ENCODE results near the gene CTSW.
"Not testable (repeated sequence)": the region's sequence is repeated elsewhere in the genome, so short reads cannot be mapped to it uniquely, and the experiment has no call there.

The CTSW gene

DNA sequence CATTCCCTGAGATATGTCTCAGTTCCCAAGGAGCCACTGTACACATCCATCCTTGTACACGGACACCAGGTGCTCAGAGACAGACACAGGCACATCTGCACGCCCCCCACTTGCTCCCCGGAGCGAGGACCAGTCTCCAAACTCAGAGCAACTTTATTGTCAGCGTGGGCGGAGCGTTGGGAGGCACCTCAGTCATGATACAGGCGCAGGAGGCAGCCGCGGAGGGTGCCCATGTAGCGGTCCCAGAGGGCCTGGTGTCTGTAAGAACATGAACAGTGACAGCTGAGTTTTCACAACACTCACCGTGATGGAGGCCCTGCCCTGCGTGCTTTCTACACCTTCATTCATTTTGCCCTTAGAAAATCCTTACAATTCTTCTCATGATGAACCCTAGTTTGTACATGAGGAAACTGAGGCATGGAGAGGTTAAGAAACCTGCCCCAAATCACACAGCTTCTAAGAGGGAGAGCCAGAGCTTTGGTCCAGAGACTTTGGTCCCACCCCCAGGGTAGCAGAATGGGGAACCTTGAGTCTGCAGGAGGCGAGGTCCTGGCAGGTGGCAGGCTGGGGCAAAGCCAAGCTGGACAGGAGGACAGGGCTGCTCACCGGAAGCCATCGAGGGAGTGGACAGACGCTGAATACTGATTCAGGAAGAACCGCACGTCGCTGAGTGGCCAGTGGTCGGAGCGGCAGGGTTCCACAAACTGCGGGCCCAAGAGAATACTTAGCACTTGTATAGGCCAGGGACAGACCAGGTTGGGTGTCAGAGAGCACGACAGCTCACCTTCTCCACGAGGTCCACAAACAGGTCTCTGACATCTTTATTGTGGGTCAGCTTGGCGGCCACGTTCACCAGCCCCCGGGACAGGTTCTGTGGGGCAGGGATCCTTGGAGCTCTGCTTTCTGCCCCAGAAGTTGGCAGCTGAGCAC, 4.4 kb downstream of the CTSW start:
- in situ Hi-C loops (cut with MboI; ENCODE audit: low sequenced_read_pairs), result no loop called here

DNA sequence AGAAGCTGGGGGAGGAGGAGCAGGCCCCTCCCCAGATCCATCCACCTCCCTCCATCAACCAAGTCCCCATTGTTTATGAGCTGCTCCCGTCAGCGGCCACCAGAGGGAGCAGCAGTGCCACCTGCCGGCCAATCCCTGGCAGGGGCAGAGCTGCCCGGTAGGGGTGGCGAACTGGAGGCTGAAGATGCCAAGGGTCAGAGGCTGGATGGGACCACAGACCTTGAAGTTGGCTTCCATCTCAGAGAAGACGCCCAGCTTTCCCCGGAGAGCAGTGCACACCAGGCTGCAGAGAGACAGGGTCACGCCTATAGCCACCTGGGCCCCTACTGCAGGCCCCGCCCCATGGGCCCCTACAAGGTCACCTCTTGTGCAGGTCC, 5.1 kb downstream of the CTSW start:
- in situ Hi-C loops (cut with MboI; ENCODE audit: low sequenced_read_pairs), result no loop called here

DNA sequence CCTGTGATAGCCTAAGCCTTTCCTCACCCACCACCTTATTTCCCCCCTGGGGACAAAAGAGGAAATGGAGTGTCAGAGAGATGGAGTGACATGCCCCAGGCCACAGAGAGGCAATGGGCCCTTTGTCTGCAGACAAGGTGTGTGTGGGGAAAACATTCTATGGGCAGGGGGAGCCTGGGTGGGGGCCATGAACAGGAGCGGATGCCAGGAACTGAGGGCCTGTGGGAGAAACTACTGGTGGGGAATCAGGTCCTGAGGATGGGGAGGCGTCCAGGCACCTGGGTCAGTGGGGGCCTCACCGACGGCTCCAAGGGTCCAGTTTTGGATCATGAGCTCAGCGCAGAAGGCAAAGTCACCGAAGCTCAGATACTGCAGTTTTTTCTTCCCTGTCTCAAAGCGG, 5.6 kb downstream of the CTSW start:
- in situ Hi-C loops (cut with MboI; ENCODE audit: low sequenced_read_pairs), result no loop called here

DNA sequence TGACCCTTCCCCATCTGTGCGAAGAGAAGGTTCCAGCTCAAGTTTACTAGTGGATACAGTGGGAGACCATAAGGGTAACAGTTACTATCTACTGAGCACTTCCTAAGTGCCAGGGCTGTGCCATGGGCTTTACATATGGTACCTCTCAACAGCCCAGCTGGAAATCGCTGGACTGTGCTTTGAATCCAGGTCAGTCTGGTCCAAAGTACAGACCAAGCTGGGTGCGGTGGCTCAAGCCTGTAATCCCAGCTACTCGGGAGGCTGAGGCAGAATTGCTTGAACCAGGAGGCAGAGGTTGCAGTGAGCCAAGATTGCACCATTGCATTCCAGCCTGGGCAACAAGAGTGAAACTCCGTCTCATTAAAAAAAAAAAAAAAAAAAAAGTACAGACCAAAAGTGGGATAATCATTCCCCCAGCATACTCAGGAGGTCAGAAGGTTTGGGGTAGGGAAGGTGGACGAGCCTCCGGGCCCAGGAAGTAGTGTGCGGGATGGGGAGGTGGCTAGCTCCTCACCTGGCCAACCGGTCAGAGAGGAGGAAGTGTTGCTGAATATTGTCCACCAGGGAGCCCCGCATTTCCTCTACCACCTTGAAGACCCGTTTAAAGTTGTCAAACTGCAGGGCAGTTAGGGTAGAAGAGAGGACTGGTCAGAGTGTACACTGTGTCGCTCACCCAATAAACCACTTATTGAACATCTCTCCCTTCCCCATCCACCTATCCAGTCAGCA, 6.3 kb downstream of the CTSW start:
- in situ Hi-C loops (cut with MboI; ENCODE audit: low sequenced_read_pairs), result no loop called here

DNA sequence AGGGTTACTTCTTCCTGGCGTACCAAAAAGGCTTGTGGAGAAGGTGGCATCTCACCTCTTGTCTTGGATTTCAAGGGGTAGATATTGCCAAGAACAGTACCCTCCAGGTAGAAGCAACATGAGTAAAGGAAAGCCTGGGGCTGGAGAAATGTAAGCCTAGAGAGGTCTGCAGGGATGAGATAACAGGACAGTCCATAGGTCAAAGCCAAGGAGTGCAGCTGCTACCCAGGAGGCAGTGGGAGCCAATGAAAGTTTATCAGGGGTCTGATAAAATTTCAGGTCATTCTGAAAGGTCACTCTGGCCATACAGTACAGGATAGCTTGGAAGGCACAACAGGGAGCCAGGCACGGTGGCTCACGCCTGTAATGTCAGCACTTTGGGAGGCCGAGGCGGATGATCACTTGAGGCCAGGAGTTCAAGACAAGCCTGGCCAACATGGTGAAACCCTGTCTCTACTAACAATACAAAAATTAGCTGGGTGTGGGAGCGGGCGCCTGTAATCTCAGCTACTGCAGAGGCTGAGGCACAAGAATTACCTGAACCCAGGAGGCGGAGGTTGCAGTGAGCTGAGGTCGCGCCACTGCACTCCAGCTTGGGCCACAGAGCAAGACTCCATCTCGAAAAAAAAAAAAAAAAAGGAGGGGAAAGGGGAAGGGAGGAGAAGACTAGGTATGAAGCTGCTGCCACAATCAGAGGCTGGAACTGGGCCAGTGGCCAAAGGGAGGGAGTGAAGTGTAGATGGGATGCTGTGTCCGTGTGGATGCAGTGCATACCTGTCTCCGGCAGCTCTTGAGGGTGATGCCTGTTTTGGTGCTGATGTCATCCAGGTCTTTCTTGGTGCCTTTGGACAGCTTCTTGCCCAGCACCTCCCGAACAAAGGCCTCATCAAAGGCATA, 7.4 kb downstream of the CTSW start:
- in situ Hi-C loops (cut with MboI; ENCODE audit: low sequenced_read_pairs), result no loop called here

DNA sequence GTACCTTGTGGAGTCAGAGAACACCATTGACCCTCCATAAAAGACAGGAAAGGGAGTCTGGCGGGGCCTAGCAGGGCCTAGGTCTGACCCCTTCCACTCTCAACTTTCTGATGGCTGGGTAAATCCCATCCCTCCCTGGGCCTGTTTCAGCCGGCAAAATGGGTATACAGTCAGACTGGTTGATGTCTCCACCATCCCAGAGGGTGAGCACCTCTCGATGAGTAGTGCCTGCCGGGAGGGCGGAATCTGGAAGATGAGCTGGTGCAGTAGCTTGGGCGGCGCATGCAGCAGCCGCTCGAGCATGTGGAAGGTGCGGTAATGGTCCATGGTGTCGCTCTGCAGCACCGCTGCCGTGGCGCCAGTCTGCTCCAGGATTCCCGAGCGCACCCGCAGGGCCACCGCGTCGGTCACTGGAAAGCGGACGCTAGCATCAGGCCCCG, 8.1 kb downstream of the CTSW start:
- in situ Hi-C loops (cut with MboI; ENCODE audit: low sequenced_read_pairs), result no loop called here

DNA sequence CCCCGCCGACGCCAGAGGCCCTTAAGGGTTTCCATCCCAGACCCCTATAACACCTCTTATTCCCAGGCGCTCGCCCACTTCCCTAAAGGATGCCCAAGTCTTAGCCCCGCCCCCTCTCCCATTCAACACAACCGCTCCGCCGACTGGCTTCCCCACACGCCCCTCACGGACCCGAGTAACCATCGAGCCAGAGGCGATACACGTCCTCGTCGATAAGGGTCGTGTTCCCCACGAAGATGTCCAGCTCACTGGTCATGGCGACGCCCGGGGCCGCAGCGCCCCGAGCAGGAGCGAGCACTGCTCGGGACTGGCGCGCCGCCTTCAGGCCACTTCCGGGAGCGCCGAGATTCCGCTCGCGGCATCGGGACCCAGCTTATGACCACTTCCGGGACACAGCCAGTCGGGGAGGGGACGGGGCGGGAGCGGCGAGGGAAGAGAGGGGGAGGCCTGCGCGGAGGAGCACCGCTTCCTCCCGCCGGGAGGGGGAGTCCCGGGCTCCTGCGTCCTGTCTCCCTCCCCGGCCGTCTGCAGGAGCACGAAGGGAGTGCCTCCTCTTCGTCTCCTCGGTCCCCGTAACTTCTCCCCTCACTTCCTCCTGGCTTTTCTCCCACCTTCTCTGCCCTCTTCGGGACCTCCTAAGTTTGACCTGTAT, 8.7 kb downstream of the CTSW start, which contains the start of gene FIBP:
TSS of gene FIBP (minus strand) at position 309 of the 652 bp plus-strand sequence. CDS start at position 256, 53 bp downstream.
- in situ Hi-C loops (cut with MboI; ENCODE audit: low sequenced_read_pairs), result no loop called here

DNA sequence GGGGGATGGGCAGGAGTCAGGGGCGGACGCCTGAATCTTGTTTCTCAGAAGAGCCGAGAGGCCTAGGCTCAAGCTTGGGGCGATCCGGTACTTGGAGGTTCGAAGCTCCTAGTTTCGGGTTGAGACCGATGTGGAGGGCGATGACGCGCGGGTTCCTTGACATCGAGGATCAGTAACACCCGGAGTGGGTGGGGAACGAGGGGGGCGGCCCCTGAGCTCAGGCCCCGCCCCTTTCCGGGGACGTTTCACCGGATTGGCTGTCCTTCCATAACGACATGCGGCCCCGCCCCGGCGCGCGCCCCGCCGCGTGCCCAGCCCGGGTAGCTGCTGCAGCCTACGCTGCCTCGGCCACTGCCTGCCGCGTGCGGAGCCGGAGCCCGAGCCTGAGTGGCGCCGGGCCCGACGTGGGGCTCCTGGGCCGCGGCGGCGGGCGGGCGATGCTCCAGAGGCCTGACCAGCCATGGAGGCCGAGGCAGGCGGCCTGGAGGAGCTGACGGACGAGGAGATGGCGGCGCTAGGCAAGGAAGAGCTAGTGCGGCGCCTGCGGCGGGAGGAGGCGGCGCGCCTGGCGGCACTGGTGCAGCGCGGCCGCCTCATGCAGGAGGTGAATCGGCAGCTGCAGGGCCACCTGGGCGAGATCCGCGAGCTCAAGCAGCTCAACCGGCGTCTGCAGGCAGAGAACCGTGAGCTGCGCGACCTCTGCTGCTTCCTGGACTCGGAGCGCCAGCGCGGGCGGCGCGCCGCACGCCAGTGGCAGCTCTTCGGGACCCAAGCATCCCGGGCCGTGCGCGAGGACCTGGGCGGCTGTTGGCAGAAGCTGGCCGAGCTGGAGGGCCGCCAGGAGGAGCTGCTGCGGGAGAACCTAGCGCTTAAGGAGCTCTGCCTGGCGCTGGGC, 10.9 kb downstream of the CTSW start, which contains the start of gene CCDC85B:
TSS of gene CCDC85B (plus strand) at position 350 of the 895 bp plus-strand sequence. CDS start at position 461, 111 bp downstream.
- in situ Hi-C loops (cut with MboI; ENCODE audit: low sequenced_read_pairs), result no loop called here

DNA sequence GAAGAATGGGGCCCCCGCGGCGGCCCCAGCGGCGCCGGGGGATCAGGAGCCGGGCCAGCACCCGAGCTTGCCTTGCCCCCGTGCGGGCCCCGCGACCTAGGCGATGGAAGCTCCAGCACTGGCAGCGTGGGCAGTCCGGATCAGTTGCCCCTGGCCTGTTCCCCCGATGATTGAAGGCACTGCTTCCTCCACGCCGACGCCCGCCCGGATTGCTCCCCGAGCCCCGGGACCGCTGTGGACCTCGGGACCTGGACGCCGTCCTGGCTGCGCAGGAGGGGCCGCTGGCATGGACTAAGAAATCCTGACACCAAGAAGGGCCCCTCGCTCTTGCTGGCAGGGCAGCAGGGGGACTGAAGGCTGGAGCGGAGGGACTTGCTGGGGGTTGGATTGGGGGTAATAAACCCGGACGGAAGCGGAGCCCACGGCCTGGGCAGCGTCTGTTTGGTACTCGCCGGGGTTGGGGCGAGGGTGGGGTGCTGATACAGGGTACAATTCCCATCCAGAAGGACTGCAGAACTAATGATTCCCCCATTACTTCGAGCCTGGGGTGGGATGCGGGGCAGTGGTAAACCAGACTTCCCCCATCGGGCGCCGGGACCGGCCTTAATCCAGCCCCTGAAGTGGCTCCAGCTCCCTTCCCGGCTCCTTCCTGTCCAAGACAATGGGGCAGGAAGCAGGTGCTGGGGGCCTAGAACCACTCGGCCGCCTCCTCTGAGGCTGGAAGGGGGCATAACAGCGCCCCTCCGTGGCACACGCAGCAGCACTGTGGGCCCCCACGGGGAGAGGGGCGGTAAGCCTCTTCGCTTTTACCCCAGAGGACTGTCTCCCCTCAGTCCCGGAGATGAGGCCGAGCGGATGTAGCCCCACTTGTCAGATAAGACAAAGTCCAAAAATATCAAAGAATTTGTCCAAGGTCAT, 11.8 kb downstream of the CTSW start:
- in situ Hi-C loops (cut with MboI; ENCODE audit: low sequenced_read_pairs), result no loop called here

DNA sequence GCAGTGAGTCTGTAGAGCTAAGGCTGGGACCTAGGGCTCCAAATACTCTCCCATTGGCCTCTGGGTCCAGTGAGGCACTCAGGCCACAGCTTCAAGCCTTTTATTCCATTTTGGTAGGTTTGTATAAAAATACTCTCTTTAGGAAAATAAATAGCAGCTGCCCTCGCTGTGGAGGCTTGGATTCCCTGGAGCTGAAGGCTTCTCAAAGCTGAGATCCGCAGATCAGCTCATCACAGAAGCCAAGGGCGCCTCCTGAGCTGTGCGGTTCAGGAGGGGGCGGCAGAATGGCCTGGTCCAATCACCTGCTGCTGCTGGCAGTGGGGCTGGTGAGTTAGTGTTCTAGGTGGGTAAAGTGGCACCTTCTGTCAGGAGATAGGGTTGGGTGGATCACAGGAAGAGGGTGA, 12.5 kb downstream of the CTSW start:
- in situ Hi-C loops (cut with MboI; ENCODE audit: low sequenced_read_pairs), result not testable (repeated sequence)

DNA sequence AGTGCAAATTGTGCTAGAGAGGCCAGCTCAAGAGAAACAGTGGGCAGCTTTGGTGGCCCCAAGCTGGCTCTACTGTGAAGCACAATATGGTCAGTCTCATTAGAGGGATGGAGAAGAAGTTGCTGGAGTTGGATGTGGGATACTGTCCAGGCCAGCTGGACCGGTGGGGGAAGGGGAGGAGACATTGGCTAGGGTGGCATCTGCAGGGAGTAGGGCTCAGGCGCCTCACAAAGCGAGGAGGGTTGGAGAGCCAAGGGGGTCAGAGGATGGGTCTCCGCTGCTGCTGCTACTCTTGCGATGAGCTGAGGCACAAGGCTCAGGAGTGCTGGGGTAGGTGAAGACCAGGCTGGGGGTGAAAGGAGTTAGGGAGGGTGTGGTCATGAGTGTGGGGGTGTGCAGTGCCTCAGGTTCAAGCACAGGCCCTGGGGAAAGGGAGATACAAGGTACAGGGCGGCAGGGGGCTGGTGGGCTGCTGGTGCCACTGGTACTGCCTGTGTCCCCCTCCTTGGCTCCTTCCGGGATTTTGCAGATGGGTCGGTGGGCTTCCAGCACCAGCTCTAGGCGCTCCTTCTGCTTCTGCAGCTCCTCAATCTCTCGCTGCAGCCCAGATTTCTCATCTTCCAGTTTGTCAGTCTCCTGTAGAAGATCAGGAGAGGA, 13.2 kb downstream of the CTSW start:
- in situ Hi-C loops (cut with MboI; ENCODE audit: low sequenced_read_pairs), result no loop called here

DNA sequence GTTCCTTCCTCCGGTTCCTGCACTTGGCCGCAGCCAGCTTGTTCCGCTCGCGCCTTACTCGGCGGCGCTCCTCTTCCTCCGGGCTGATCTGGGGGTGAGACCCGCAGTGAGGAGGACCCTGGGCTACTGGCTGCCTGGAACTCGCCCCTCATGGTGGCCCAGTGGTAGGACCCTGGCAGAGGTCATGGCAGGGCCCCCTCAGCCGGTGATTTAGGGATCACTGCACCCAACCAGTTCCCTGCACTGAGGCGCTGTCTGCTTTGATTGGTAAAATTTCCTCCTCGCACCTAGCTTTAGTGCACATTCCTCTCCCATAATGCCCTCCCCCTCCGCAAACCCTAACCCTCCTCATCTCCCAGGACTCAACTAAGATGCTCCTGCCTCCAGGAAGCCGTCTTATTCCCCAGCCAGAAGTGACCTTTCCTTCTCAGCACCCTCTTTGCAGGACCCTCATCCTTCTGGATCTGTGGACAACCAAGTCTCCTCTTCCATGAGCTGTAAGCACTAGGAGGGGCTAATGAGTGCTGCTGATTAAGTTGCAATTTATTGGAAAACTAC, 14.5 kb downstream of the CTSW start:
- in situ Hi-C loops (cut with MboI; ENCODE audit: low sequenced_read_pairs), result no loop called here

DNA sequence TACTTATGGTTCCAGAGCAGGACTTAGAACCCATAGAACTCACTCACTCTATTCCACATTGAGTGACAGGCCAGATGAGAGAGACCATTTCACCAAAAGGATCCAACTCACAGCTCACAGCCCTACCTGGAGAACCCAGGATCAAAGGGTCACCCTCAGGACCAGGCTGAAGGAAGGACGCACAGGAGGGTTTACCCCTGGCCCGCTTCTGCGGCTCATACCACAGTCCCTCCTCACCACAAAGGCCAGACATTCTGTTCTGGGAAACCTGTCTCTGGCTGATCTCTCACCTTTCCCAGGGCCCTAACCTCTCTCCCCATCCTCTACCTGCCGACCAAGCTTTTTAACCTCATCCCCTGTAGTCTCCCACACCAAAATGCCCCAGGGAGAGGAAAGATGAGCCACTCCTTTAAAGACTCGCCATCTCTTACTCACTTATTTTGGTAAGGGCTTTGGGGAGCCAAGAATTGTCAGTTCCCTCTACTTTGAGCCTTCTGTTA, 15.9 kb downstream of the CTSW start:
- in situ Hi-C loops (cut with MboI; ENCODE audit: low sequenced_read_pairs), result no loop called here

DNA sequence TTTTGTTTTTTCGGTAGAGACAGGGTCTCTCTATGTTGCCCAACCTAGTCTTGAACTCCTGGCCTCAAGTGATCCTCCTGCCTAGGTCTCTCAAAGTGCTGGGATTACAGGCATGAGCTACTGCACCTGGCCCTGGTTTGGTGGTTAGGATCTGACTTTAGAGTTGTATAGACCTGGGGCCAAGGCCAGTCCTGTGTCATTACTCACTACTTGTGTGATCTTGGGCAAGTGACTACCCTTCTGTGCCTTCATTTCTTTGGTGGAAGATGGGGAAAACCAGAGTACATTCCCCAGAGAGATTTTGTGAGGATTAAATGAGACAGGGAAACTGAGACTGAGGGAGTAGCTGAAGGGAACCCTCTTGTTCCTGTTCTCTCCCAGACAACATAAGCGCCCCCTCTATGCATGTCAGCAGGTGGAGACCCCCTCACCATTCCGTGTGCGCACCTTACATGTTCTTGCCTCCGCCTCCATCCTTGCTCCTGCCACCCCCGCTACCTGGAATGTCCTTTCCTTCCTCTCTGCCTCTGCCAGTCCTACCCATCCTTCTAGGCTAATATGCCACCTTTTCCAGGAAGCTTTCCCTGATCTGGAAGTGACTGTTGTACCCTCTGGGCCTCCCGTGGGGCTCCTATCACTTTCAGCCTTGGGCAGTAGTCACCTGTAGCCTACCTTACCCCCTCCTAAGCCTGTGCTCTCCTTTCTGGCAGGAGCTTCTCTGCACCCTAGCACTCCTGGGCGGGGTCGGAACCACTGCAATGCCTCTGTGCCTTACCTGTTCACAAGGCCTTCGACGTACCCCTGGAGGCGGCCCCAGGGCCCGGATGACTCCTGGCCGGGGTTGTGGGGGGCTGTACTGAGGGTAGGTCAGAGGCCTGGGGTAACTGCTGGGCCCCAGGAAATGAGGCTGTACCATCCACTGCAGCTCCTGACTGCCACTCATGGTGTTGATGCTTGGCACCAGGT, 16.7 kb downstream of the CTSW start:
- in situ Hi-C loops (cut with MboI; ENCODE audit: low sequenced_read_pairs), result no loop called here

DNA sequence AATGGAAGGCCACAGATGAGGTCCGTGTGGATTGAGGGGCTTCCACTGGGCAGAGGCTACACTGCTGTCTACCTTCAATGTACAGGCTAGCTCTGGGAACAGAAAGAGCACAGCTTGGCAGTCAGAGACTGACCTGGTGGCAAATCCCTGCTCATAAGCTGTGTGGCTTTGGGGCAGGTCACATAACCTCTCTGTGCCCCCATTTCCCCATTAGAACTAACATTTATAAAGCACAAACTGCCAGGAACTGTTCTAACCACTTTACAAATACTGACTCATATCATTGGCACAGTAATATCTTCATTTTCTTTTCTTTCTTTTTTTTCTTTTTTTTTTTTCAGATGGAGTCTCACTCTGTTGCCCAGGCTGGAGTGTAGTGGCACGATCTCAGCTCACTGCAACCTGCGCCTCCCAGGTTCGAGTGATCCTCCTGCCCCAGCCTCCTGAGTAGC, 17.4 kb downstream of the CTSW start:
- in situ Hi-C loops (cut with MboI; ENCODE audit: low sequenced_read_pairs), result no loop called here

Data from HL-60/S4 (cell line).